GM12873 (cell line): ENCODE data around the gene RNU6-9.

Experiments
- TF ChIP-seq, protein P1 (sequence below): IDR thresholded peaks from 2 replicates; pipeline ENCODE4 v1.5.1; 2012; ENCODE audit warnings: low read depth, mild to moderate bottlenecking, moderate library complexity, low read length, control low read depth; ENCODE audit not compliant: insufficient read depth; ENCODE audit errors: missing control alignments

The RNU6-9 gene

GRCh38 chr19:902093-902370 lies 8.7 kb downstream of the RNU6-9 start:
- TF ChIP-seq, protein P1, sequence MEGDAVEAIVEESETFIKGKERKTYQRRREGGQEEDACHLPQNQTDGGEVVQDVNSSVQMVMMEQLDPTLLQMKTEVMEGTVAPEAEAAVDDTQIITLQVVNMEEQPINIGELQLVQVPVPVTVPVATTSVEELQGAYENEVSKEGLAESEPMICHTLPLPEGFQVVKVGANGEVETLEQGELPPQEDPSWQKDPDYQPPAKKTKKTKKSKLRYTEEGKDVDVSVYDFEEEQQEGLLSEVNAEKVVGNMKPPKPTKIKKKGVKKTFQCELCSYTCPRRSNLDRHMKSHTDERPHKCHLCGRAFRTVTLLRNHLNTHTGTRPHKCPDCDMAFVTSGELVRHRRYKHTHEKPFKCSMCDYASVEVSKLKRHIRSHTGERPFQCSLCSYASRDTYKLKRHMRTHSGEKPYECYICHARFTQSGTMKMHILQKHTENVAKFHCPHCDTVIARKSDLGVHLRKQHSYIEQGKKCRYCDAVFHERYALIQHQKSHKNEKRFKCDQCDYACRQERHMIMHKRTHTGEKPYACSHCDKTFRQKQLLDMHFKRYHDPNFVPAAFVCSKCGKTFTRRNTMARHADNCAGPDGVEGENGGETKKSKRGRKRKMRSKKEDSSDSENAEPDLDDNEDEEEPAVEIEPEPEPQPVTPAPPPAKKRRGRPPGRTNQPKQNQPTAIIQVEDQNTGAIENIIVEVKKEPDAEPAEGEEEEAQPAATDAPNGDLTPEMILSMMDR = no peak

- TF ChIP-seq, protein P1 = no peak
Observed at GRCh38 chr19:902446-903226, 9.4 kb downstream of the RNU6-9 start.

- TF ChIP-seq, protein P1 = no peak
Observed at GRCh38 chr19:903266-903797, 10.0 kb downstream of the RNU6-9 start.

DNA sequence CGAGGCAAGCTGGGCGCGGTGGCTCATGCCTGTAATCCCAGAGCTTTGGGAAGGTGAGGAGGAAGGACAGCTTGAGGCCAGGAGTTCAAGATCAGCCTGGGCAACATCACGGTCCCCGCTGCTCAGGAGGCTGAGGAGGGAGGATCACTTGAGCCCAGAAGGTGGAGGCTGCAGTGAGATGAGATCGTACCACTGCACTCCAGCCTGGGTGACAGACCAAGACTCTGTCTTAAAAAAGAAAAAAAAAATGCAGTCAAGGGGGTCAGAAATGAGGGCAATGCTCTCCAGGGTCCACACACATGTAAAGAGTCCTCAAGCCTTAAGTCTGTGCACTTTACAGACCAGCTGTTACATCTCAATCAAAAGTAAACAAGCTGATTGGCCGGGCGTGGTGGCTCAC lies 11.3 kb downstream of the RNU6-9 start:
- TF ChIP-seq, protein P1 = no peak

GRCh38 chr19:906480-906879 lies 13.2 kb downstream of the RNU6-9 start:
- TF ChIP-seq, protein P1 = no peak

DNA sequence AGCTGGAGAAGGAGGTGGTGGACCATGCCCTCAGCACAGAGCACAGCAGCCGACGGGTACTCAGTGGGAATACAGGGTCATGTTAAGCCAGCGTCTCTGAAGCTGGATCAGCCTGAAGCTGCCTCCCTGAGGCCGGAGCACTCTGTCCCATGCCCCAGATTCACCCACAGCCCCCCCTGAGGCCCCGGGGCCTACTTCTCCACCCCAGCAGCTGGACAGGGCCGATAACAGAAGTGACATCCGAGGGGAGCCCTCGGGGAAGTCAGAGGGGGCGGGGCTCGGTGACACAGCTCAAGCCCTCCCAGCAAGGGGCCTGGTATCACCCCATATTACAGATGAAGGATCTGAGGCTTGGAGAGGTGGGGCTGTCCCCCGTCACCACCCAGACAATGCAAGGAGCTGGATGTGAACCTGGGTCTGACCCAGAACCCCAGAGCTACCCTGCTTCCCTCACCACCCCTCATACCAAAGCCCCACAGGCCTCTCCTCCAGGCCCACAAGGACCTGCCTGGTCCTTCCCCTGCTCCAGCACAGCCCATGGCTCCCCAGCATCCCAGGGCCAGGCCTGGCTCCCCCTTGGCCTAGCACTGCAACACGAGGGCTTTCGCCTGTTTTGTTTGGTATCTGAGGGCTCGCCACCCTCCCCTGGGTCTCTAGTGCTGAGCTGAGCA lies 14.0 kb downstream of the RNU6-9 start:
- TF ChIP-seq, protein P1 = no peak

DNA sequence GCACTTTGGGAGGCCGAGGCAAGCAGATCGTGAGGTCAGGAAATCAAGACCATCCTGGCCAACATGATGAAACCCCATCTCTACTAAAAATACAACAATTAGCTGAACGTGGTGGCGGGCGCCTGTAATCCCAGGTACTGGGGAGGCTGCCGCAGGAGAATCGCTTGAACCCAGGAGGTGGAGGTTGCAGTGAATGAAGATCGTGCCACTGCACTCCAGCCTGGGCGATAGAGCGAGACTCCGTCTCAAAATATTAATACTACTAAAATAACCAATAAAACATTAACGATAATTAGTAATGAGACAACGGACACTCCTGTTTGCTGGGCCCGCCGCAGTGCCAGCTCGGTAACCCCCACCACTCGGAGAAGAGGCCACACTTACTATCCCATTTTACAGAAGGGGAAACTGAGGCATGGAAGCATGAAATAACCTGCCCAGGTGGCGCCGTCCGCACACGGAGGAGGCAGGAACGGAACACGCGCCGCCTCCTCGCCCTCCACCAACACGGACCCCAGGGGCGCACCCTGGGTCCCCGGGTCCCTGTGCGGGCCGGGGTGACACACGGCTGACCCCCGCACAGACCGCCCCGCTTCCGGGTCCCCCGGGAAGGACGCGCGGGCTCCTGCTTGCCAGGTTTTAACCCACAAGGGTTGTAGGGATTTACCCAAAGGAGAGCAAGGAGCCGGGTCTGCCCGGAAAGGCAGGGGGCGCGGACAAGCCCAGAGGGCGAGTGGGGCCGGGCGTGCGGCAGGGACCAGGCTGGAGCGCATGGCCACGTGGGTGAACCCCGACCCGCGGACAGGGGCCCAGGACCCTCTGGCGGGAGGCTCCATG lies 18.1 kb downstream of the RNU6-9 start:
- TF ChIP-seq, protein P1 = no peak
